ENCODE measurements around the gene COX7A2. TPM values are rescaled to one million over a fixed set of nuclear protein-coding genes. Genes with fewer than 3 reads are reported as not detected.

The COX7A2 gene
- total RNA-seq, 1 experiment from 2014 or later: 707 TPM

DNA sequence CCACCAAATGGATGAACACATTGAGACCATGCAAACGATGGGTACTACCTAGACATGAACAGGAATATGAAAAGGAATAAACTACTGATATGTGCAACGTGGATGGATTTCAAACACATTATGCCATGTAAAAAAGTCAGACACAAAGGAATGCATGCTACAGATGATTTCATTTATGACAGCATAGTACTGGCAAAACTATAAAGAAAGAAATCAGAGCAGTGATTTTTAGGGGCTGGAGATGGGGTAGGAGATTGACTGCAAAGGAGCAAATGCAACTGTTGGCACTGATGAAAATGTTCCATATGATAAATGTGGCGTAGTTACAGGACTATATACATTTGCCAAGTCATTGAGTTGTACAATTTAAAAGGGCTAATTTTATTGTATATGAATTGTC is 24.3 kb downstream of the COX7A2 start:
- H3K9me3 ChIP-seq (ENCODE audit: control insufficient read depth, insufficient read depth, low read depth, low read length): no peaks in the 10 kb centered on the region
- ChIA-PET CTCF (no interaction called here), POLR2A (interaction anchor here (0.6 kb wide), 1 partner anchor 1390 kb away, joined by 3 read pairs; no protein-coding TSS in a partner anchor)
- no peak for DNase-seq (ENCODE audit: low read depth, low spot score)
- TF ChIP-seq, protein P1, sequence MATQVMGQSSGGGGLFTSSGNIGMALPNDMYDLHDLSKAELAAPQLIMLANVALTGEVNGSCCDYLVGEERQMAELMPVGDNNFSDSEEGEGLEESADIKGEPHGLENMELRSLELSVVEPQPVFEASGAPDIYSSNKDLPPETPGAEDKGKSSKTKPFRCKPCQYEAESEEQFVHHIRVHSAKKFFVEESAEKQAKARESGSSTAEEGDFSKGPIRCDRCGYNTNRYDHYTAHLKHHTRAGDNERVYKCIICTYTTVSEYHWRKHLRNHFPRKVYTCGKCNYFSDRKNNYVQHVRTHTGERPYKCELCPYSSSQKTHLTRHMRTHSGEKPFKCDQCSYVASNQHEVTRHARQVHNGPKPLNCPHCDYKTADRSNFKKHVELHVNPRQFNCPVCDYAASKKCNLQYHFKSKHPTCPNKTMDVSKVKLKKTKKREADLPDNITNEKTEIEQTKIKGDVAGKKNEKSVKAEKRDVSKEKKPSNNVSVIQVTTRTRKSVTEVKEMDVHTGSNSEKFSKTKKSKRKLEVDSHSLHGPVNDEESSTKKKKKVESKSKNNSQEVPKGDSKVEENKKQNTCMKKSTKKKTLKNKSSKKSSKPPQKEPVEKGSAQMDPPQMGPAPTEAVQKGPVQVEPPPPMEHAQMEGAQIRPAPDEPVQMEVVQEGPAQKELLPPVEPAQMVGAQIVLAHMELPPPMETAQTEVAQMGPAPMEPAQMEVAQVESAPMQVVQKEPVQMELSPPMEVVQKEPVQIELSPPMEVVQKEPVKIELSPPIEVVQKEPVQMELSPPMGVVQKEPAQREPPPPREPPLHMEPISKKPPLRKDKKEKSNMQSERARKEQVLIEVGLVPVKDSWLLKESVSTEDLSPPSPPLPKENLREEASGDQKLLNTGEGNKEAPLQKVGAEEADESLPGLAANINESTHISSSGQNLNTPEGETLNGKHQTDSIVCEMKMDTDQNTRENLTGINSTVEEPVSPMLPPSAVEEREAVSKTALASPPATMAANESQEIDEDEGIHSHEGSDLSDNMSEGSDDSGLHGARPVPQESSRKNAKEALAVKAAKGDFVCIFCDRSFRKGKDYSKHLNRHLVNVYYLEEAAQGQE (IDR thresholded peaks at IDR 0.05; ENCODE audit: insufficient read depth in 1 of 2, low read depth in 2 of 2, low read length in 1 of 2): no peak
- TF ChIP-seq SIN3A (IDR thresholded peaks at IDR 0.05; ENCODE audit: borderline replicate concordance, insufficient read depth, low read depth, low read length) (no peak), TCF7L2 (IDR thresholded peaks at IDR 0.05; ENCODE audit: low read depth, low read length) (no peak), POLR2AphosphoS5 (IDR thresholded peaks at IDR 0.05; ENCODE audit: low read depth, low read length) (no peak)
- TF ChIP-seq, protein P2, sequence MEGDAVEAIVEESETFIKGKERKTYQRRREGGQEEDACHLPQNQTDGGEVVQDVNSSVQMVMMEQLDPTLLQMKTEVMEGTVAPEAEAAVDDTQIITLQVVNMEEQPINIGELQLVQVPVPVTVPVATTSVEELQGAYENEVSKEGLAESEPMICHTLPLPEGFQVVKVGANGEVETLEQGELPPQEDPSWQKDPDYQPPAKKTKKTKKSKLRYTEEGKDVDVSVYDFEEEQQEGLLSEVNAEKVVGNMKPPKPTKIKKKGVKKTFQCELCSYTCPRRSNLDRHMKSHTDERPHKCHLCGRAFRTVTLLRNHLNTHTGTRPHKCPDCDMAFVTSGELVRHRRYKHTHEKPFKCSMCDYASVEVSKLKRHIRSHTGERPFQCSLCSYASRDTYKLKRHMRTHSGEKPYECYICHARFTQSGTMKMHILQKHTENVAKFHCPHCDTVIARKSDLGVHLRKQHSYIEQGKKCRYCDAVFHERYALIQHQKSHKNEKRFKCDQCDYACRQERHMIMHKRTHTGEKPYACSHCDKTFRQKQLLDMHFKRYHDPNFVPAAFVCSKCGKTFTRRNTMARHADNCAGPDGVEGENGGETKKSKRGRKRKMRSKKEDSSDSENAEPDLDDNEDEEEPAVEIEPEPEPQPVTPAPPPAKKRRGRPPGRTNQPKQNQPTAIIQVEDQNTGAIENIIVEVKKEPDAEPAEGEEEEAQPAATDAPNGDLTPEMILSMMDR (IDR thresholded peaks at IDR 0.05): no peak
- no TSS peak for BruUV-seq (replicated peaks)
- in situ Hi-C loops (cut with HindIII; ENCODE audit: low pct_unique_long_range_greater_than_20kb, low sequenced_read_pairs): no loop called here
- no peaks in the 10 kb centered on the region for H3K36me3 ChIP-seq (ENCODE audit: control insufficient read depth, insufficient read depth, low read length)
- H3K27me3 ChIP-seq (ENCODE audit: control insufficient read depth, insufficient read depth, low read length): peaks cover 2% of the 10 kb centered on the region; the same call in 1 of the 2 replicates
- H3K27ac ChIP-seq (ENCODE audit: low read length): no peak overlapping the region
- intact Hi-C loops (cut with micrococcal nuclease; ENCODE audit: unreplicated experiment): loop anchor here (10.0 kb wide), 1 partner anchor 1544 kb away; no protein-coding TSS in a partner anchor
- no peak for ATAC-seq
- H3K4me1 ChIP-seq (ENCODE audit: control insufficient read depth, insufficient read depth, low read length): no peaks in the 10 kb centered on the region
- H3K4me3 ChIP-seq (ENCODE audit: low read depth in 2 of 2, low read length in 2 of 2): no peak overlapping the region

DNA sequence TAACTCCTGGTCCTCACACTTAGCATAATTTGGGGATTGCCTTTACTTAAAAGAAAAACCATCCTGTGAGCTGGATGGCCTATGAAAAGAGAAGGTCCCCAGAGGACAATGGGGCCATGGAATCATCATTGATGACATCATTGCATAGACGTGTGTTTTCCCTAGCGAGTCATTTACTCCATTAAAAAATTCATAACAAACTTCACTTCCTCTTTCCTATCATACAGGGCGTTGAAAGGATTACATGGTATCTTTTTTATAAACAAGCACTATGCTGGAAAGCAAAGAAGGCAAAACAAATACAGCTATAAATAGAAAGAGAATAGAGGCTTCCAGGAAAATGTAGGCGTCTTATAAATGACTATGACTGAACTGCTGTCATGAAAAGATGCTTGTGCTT is 26.4 kb downstream of the COX7A2 start:
- ChIA-PET CTCF (no interaction called here), POLR2A (no interaction called here)
- Histone ChIP-seq H3K9me3 (ENCODE audit: control insufficient read depth, insufficient read depth, low read depth, low read length) (no peaks in the 10 kb centered on the region), H3K36me3 (ENCODE audit: control insufficient read depth, insufficient read depth, low read length) (no peaks in the 10 kb centered on the region), H3K4me3 (ENCODE audit: low read depth in 2 of 2, low read length in 2 of 2) (no peak overlapping the region), H3K27ac (ENCODE audit: low read length) (no peak overlapping the region), H3K4me1 (ENCODE audit: control insufficient read depth, insufficient read depth, low read length) (0 out of 2 replicates have a peak, but pooled peaks cover 2% of the 10 kb centered on the region), H3K27me3 (ENCODE audit: control insufficient read depth, insufficient read depth, low read length) (peaks cover 2% of the 10 kb centered on the region; the same call in 1 of the 2 replicates)
- DNase-seq (ENCODE audit: low read depth, low spot score) (no peak), ATAC-seq (no peak)
- no TSS peak for BruUV-seq (replicated peaks)
- intact Hi-C loops (cut with micrococcal nuclease; ENCODE audit: unreplicated experiment) (loop anchor here (10.0 kb wide), 1 partner anchor 1542 kb away; no protein-coding TSS in a partner anchor), in situ Hi-C loops (cut with HindIII; ENCODE audit: low pct_unique_long_range_greater_than_20kb, low sequenced_read_pairs) (no loop called here)
- TF ChIP-seq, protein P1 (IDR thresholded peaks at IDR 0.05; ENCODE audit: insufficient read depth in 1 of 2, low read depth in 2 of 2, low read length in 1 of 2): no peak
- TF ChIP-seq TCF7L2 (IDR thresholded peaks at IDR 0.05; ENCODE audit: low read depth, low read length) (no peak), SIN3A (IDR thresholded peaks at IDR 0.05; ENCODE audit: borderline replicate concordance, insufficient read depth, low read depth, low read length) (no peak), POLR2AphosphoS5 (IDR thresholded peaks at IDR 0.05; ENCODE audit: low read depth, low read length) (no peak)
- TF ChIP-seq, protein P2 (IDR thresholded peaks at IDR 0.05): no peak
